Measurements from ENCODE around the gene MLEC.
A peak's percentile ranks its signal among the peaks of the same experiment; 100 is the strongest.

The MLEC gene

DNA sequence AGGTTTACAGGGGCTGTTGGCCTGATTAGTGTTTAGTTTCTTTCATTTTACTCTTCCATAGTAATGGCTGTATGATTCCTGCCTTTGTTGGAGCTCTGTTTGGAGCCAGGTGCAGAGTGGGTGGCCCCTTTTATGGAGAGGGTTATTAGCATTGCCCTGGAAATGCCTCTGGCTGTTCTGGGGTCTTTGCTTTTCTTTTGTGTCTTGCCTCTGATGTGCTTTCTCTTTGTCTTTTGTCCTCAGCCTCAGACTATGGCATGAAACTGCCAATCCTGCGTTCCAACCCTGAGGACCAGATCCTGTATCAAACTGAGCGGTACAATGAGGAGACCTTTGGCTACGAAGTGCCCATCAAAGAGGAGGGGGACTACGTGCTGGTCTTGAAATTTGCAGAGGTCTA is 6.9 kb downstream of the MLEC start:
- DNase-seq: no peak

- no peak for DNase-seq
These were observed 9.7 kb downstream of the MLEC start for GRCh38 chr12:120696626-120697025.

- DNase-seq: no peak
These were observed 10.4 kb downstream of the MLEC start for GRCh38 chr12:120697344-120697743.

- DNase-seq: no peak
These were observed 11.7 kb downstream of the MLEC start for GRCh38 chr12:120698665-120699064.

DNA sequence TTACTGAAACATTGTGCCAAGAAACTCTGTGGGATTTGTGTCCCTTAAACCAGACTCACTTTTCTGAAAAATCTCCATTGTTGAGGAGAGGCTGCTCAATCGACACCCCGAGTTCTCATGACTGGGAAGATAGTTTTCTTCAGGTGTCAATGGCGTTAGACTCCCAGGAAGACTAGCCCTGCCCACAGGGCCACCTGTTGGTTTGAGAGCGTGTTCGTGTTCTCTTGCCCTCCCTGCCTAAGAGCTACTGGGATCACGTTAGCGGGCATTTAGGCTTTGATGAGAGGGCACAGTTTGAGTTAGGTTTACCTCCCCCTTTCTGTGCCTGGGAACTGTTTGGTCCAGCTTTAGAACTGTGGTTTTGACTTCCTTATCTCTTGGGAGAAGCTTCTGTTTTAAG is 12.6 kb downstream of the MLEC start:
- DNase-seq: no peak

DNA sequence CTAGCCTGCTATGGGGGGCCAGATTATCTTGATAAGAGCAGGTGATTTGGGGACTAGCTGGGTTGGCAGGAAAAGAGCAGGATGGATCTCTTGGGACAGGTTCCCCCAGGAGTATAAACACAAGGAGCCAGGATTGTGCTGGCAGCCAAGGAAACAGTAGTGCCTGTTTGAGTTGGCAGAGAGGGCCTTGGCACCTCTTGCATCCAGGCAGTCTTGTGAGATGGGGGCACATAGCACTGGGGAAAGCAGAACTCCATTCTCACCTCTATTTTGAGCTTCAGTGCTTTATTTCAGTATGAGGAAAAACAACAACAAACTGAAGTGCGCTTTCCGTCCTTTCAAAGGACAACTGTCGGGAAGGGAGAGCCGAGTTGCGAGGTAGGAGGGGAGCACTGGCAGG is 13.9 kb downstream of the MLEC start:
- DNase-seq: no peak

DNA sequence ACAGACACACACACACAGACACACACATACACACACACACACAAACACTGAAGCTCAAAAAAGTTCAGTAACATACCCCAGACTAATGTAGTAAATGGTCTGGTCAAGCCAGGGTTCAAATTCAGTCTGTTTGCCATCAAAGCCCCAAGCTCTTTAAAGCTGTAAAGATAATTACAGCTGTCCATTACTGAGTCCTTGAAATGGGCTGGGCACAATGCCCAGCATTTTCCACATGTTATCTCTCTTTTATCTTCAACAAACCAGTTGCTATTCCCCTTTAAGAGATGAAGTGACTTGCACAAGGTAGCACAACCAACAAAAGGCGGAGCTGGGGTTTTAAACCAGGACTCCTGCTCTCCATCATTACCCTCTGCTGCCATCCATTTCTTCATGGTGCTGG is 15.7 kb downstream of the MLEC start:
- no peak for DNase-seq

GRCh38 chr12:120703311-120703942 is 16.5 kb downstream of the MLEC start:
- DNase-seq: no peak

- DNase-seq: no peak
These were observed 18.7 kb downstream of the MLEC start for GRCh38 chr12:120705618-120706017.

DNA sequence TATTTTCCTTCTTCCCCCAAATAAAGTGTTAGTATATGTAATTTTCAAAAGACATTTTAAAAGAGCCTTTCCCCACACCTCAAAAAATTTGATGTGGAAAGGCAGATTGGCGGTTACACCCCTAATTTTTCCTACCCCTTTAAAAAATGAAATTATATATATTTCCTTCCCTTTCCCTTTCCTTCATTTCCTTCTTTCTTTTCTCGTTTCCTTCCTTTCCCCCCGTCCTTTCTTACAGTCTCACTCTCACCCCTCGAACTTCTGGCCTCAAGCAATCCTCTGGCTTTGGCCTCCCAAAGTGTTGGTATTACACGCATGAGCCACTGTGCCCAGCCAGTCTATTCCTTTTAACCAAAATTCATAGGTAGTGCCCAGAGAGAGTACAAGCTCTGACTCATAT is 19.1 kb downstream of the MLEC start:
- no peak for DNase-seq

- no peak for DNase-seq
These were observed 21.7 kb downstream of the MLEC start for GRCh38 chr12:120708651-120709050.

GRCh38 chr12:120710031-120710804 is 23.3 kb downstream of the MLEC start, which contains the start of gene UNC119B:
UNC119B (plus strand) TSS chr12:120710458; CDS start chr12:120710475, 17 bp downstream.
- DNase-seq: peak; percentile 79

- peak; percentile 24 for DNase-seq
These were observed 23.9 kb downstream of the MLEC start for GRCh38 chr12:120710805-120711296.

- no peak for DNase-seq
These were observed 24.5 kb downstream of the MLEC start for GRCh38 chr12:120711411-120711810.

GRCh38 chr12:120712610-120713009 is 25.7 kb downstream of the MLEC start:
- DNase-seq: no peak

DNA sequence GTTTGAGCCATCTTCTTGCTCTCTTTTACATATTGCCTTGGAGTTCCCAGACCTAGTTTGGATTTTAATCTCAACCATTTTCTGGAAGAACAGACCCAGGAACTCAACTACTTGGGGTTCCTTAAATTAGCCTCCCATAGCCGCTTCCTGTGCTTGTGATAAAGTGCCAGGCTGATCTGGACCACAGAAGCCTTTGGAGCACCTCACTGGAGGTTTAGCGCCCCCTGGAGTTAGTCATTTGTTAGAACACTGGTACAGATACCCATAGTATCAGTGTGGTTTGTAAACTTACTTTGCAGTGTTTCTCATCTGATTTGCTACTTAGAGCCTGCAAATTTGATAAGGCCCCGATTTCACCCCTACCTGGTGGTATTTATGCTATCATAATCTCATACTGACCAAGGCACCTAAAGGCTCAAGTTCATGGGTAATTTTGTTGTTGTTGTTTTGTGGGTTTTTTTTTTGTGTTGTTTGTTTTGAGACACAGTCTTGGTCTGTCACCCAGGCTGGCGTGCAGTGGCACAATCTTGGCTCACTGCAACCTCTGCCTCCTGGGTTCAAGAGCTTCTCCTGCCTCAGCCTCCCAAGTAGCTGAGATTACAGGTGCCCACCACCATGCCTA is 27.0 kb downstream of the MLEC start:
- DNase-seq: peak; percentile 63

GRCh38 chr12:120718055-120718454 is 31.1 kb downstream of the MLEC start:
- DNase-seq: no peak

DNA sequence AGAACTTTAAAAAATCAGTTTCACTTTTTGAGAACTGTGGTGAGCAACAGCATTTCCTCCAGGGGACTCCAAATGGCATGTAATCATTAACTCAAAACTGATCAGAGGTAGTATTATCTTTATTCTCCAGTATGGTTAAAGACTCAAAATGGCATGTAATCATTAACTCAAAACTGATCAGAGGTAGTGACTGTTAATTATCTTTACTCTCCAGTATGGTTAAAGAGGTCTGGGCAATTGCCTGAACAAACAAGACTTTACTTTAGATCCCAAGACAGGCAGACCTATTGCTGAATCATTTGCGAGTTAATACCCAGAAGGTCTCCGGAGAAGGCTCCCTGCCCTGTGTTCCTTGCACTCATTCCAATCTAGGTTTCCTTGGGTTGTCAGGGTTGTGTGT is 32.1 kb downstream of the MLEC start:
- no peak for DNase-seq

GRCh38 chr12:120719496-120720233 is 32.7 kb downstream of the MLEC start:
- no peak for DNase-seq

DNA sequence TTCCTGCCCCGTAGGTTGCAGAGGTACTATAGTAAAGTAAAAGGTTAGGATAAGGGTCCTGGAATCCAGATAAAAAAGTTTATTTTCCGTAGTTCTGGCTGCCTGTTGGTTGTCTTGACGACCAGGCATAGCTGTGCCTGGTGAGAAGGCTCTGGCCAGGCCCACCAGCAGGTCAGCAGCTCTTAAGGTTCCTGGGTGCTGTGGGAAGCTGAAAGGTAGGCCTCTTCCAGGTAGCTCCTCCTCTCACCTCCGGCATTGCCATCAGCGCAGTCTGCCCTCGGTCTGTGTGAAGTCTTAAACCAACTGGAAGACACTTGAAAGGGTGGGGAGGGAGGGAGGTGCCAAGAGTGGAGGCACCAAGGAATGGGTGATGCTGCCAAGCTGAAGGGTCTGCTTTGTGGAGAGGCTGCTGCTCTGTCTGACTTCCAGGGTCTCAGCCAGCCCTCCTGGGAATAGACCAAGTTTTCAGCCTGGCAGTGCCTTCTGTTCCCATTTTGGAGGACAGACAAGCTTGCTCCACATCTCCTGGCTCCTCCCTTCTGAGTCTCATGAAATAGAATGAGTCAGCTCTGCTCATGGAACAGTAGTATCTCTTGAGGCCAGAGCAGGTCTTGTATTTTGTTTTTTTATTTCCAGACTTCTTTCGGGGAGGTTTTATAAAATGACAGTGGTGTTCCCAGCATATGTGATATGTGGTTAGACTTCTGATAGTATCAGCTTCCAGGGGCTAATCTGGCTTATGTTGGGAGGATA is 33.5 kb downstream of the MLEC start:
- DNase-seq: no peak

DNA sequence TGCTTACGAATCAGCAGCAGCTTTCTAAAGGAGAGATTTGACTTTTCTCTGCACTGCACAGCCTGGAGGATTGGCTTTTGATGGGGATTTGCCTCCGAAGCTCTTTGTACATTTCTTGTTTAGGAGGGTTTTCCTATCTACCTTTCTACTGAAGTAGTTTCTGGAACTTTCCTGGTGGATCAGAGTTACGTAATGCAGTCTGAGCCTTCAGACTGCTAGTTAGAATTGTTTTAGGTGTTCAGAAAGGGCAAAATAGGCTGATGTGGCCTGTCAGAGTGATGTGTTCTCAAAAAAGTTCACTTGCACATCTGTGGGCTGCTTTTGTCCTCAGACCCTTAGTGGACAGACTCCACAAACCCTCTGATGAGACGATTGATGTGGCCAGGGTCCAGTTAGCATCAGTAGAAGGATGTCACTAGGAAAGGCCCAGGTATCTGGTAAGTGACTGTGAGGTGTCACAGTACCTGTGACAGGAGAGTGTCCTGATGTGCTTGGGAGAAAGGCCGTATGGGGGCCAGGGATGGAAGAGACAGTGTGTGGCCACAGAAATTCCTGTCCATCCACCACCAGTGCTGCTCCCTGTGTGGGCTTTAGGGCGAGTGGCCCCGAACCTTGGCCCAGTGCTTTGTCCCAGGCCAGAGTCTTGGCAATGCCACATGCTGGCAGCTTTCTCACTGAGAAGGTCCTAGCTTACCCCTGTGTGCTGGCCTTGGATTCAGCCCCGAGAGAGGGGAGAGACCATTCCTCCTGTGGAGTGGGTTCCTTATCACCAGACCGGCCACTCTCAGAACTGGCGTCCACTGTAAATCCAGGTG is 34.2 kb downstream of the MLEC start:
- DNase-seq: no peak

- no peak for DNase-seq
These were observed 34.9 kb downstream of the MLEC start for GRCh38 chr12:120721866-120722265.

Data from activated naive CD4-positive, alpha-beta T cell treated with Interleukin-2 at 50 U/mL for 16 hours (primary cell).